Right cardiac atrium (tissue), 5 donors: ENCODE measurements around the gene ZNF362. TPM values are rescaled to one million over a fixed set of nuclear protein-coding genes. Genes with fewer than 3 reads are reported as not detected.

Source experiments
- ATAC-seq, 2 donors: fragments of 200-7000 bp; cut with Tn5 transposase; one replicate each; pipeline versions ENCODE4 v1.8.0 to v1.9.1; 2020; ENCODE audit warnings: moderate library complexity in 2 of 2, mild to moderate bottlenecking in 1 of 2
- DNase-seq, 3 donors: peaks; one replicate each; pipeline ENCODE4 v3.0.0-alpha.2; 2020
- H3K27ac ChIP-seq: one replicate; pipeline ENCODE4 v1.5.1; 2013; ENCODE audit warnings: mild to moderate bottlenecking, low read length, control low read depth, moderate library complexity
- H3K27me3 ChIP-seq: one replicate; pipeline ENCODE4 v1.6.1; 2013; ENCODE audit not compliant: control insufficient read depth, insufficient read depth
- H3K4me1 ChIP-seq: one replicate; pipeline ENCODE4 v1.6.1; 2013; ENCODE audit warnings: low read length; ENCODE audit not compliant: control insufficient read depth, insufficient read depth
- H3K4me3 ChIP-seq: one replicate; pipeline ENCODE4 v1.5.1; 2013; ENCODE audit warnings: low read length, control low read depth
- H3K9me3 ChIP-seq: one replicate; pipeline ENCODE4 v1.6.1; 2013; ENCODE audit warnings: low read length; ENCODE audit not compliant: control insufficient read depth
- WGBS: extraction: QIAGEN DNeasy Blood & Tissue Kit; methylation state at CpG from one replicate; pipeline ENCODE4 v1.1.7; 2013; 5-methylcytosine and 5-hydroxymethylcytosine counted together
- intact Hi-C, 4 donors: fragments of 100-400 bp; cut with DNase I; formaldehyde crosslinking; loops; one replicate each; pipeline versions ENCODE4 v1.11.0 to v1.14.0; 2022 to 2023
- microRNA-seq, 2 donors: library from miRNA; unstranded; fragments of <30 nt; microRNA quantifications; one replicate each; pipeline ENCODE4 v1.2.0, GENCODE V29; 2020 to 2021
- polyA plus RNA-seq: library from polyadenylated mRNA; stranded (reverse); fragments of 200-250 nt; gene quantifications from one replicate; pipeline ENCODE4 v1.2.3, GENCODE V29; 2013
- total RNA-seq, 4 donors: library from RNA; stranded (reverse); fragmentation: NEBNext Ultra II Directional; extraction: Animal tissue kit (Norgen Biotek cat#: 25700); gene quantifications; one replicate each; pipeline ENCODE4 v1.2.1, GENCODE V29; 2021
- donor health status: healthy with polysubstance abuse.
- donor health status: DM: no; HTN: yes; CAD: no.
- donor health status: DM: no; HTN: no; CAD: no.
- donor health status: DM: no; HTN: yes; CAD: no; lungs with severe emphysema.
- donor health status: DM: yes; HTN: yes; CAD: no.

Gene ZNF362
- total and polyA plus RNA-seq, 5 donors: 22.2 to 42.5 (median 39.7) TPM

DNA sequence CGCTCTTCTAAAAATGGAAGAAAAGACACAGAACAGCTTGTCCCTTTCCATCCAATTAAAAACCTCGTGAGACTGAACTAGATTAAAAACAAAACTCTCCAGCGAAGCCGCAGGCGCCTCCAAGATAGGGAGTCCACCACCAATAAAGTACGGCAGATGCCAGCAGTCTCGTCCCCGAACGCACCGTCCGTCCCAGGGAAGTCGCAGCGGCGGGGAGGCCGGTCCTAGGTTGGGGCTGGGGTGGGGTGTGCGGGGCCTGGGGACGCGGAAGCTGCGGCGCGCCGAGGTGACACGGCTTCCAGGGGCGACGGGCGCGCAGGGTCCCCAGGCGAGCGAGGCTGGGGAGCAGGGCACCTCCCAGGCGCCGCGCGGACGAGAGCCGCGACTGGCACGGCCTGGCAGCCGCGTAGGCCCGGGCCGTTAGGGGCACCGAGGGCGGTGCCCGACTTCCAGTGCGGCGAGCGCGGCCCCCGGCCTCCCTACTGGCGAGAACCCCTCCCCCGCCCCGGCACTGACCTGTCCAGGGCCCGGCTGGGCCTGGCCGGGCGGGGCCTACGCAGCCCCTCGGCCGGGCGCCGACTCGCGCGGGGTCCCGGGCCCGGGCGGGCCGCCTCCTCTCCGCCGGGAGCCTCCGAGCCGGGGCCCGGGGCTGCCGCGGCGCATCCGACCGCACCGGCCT is 92.9 kb downstream of the ZNF362 start:
- peak; percentile 25 to 42 for ATAC-seq
- H3K27me3 ChIP-seq: no peaks in the 10 kb centered on the region
- peak overlapping the region; percentile 96 for H3K4me3 ChIP-seq
- DNase-seq: peak; percentile 53 to 85 (median 84)
- H3K27ac ChIP-seq: peak overlapping the region; percentile 92
- peaks cover 14% of the 10 kb centered on the region for H3K4me1 ChIP-seq
- intact Hi-C loops: no loop called here
- H3K9me3 ChIP-seq: no peaks in the 10 kb centered on the region
- under 1% methylated on average over 78 of the region's 78 CpGs for WGBS

DNA sequence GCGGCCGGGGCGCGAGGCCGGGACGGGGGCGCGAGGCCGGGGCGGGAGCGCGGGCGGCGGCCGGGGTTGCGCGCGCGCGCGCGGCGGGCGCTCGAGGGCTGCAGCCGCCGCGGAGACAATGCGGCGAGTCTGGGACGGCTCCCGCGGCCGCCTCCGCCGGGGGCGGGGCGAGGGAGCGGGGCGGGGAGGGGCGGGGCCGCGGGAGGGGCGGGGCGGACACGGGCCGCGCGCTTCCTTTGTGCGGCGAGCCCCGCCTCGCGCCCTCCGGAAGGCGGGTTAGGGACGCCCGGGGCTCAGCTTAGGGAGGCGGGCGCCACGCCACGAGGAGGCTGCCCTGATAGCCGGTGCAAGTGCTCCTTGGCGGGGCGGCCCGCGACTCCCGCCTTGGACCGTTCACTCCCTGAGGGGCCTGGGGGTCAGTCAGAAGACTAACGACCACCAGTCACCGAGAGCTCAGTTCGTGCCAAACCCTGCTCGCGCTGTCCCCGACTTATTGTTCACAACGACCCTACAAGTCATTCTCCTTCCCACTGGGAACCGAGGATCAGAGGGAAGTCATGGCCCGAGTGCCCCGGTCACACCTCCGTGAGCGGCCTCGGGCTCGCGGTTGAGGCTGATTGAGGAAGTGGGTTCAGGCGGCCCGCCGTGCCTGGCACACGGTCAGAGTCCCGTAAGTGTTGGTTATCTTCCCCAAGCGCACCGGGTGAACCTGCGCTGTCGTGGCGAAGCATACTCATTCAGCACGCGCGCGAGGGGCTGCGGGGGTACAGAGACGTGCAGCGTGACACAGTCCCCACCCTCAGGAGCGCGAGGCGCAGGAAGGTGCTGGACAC is 93.7 kb downstream of the ZNF362 start:
- Histone ChIP-seq H3K4me1 (peaks cover 14% of the 10 kb centered on the region), H3K27ac (peak overlapping the region; percentile 92), H3K27me3 (no peaks in the 10 kb centered on the region), H3K4me3 (peak overlapping the region; percentile 96), H3K9me3 (no peaks in the 10 kb centered on the region)
- intact Hi-C loops: no loop called here
- ATAC-seq: peak; percentile 87 to 93
- 2% methylated on average over 98 of the region's 104 CpGs for WGBS
- peak; percentile 93 to 97 (median 96) for DNase-seq

Small RNAs within 50 kb of the gene (microRNA-seq; reads per million reads assigned to microRNA genes)
- gene MIR3605: 30.5 to 48.8 reads per million in 2 donors

Other genes starting within 250 kb of the ZNF362 start
- gene AK2, start 219.6 kb upstream of the ZNF362 start, total RNA-seq: 100 to 1,000 TPM; 114 to 143 (median 130) TPM
- gene AK2, start 219.6 kb upstream of the ZNF362 start, polyA plus RNA-seq: 149 TPM
- gene AZIN2, start 175.3 kb upstream of the ZNF362 start, total RNA-seq: 1 to 10 TPM; 4.1 to 7.9 (median 5.4) TPM
- 2.4 TPM for gene AZIN2, start 175.3 kb upstream of the ZNF362 start, polyA plus RNA-seq
- 1 to 10 TPM; 2.2 to 4.4 (median 3.2) TPM for gene TRIM62, start 74.4 kb upstream of the ZNF362 start, total RNA-seq
- gene TRIM62, start 74.4 kb upstream of the ZNF362 start, polyA plus RNA-seq: 1.8 TPM
- gene A3GALT2, start 64.6 kb downstream of the ZNF362 start, total RNA-seq: not detected
- not detected for gene A3GALT2, start 64.6 kb downstream of the ZNF362 start, polyA plus RNA-seq
- gene PHC2, start 174.6 kb downstream of the ZNF362 start, total RNA-seq: 100 to 1,000 TPM in 2 of 4 donors, 10 to 100 TPM in 2; 89.3 to 105 (median 99.1) TPM
- 93.7 TPM for gene PHC2, start 174.6 kb downstream of the ZNF362 start, polyA plus RNA-seq
- 1 to 10 TPM; 3.8 to 5.9 (median 5.0) TPM for gene ZSCAN20, start 216.2 kb downstream of the ZNF362 start, total RNA-seq
- 1.6 TPM for gene ZSCAN20, start 216.2 kb downstream of the ZNF362 start, polyA plus RNA-seq